Measurements from ENCODE around the gene METTL27. TPM values are rescaled to one million over a fixed set of nuclear protein-coding genes. Genes with fewer than 3 reads are reported as not detected.

METTL27 gene, protein sequence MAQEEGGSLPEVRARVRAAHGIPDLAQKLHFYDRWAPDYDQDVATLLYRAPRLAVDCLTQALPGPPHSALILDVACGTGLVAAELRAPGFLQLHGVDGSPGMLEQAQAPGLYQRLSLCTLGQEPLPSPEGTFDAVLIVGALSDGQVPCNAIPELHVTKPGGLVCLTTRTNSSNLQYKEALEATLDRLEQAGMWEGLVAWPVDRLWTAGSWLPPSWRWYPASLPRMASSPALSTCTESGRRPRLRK
- total RNA-seq: 10 to 100 TPM in 2 of 4 donors, 1 to 10 TPM in 2; 2.1 to 20.4 (median 11.7) TPM

DNA sequence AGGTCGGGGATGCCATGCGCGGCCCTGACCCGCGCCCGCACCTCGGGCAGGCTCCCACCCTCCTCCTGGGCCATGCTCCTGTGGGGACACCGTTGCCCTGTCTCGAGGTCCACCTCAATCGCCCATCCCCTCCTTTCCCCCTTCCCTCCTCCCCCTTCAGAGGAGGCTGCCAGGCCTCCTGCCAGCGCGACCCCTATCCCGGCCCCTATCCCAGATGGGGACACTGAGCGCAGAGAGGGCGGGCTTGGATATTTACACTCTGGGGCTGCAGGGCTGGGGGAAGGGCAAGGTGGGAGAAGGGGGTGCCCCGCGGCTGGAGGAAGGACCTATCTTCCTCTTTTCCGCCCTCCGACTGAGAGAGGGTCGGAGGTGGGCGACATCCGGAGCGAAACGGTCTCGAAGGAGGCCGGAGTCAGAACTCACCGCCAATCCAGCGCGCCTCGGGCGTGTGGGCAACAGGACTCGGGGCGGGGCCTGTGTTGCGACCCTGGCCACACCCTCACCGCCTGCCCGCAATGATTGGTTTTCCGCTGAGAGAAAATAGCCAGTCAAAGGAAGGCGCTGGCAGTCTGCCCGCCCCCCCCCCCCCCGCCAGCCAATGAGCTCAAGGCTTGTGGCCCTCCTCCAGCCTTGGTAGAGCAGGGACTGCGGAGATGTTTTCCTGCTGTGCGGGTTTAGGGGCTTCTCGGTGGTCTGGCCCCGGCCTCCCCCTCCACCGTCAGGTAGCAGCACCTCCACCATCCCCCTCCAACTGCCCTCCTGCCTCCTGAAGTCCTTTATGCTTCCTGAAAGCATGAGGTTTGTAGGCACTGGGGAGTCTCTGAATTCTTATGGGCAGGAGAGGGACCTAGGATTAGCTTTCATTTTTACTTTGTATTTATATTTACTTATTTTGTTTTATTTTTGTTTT, at the start of gene METTL27:
Gene METTL27 (minus strand): TSS at position 450 of the 910 bp plus-strand sequence. CDS start 376 bp downstream, at position 74.
- DNase-seq: peak; percentile 92 to 97 (median 97)
- Histone ChIP-seq H3K27me3 (no peaks in the 10 kb centered on the region), H3K9me3 (no peaks in the 10 kb centered on the region), H3K27ac (peak within 1 kb of the TSS; percentile 61 to 85 (median 68)), H3K4me3 (peak within 1 kb of the TSS; percentile 45 to 73 (median 56)), H3K36me3 (no peaks in the 10 kb centered on the region), H3K4me1 (peaks cover 0 to 15% (median 4%) of the 10 kb centered on the region in 4 donors)
- TF ChIP-seq, protein P1, sequence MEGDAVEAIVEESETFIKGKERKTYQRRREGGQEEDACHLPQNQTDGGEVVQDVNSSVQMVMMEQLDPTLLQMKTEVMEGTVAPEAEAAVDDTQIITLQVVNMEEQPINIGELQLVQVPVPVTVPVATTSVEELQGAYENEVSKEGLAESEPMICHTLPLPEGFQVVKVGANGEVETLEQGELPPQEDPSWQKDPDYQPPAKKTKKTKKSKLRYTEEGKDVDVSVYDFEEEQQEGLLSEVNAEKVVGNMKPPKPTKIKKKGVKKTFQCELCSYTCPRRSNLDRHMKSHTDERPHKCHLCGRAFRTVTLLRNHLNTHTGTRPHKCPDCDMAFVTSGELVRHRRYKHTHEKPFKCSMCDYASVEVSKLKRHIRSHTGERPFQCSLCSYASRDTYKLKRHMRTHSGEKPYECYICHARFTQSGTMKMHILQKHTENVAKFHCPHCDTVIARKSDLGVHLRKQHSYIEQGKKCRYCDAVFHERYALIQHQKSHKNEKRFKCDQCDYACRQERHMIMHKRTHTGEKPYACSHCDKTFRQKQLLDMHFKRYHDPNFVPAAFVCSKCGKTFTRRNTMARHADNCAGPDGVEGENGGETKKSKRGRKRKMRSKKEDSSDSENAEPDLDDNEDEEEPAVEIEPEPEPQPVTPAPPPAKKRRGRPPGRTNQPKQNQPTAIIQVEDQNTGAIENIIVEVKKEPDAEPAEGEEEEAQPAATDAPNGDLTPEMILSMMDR (IDR thresholded peaks at IDR 0.05): no peak
- TF ChIP-seq POLR2A (IDR thresholded peaks at IDR 0.05): peak; percentile 61 to 89

DNA sequence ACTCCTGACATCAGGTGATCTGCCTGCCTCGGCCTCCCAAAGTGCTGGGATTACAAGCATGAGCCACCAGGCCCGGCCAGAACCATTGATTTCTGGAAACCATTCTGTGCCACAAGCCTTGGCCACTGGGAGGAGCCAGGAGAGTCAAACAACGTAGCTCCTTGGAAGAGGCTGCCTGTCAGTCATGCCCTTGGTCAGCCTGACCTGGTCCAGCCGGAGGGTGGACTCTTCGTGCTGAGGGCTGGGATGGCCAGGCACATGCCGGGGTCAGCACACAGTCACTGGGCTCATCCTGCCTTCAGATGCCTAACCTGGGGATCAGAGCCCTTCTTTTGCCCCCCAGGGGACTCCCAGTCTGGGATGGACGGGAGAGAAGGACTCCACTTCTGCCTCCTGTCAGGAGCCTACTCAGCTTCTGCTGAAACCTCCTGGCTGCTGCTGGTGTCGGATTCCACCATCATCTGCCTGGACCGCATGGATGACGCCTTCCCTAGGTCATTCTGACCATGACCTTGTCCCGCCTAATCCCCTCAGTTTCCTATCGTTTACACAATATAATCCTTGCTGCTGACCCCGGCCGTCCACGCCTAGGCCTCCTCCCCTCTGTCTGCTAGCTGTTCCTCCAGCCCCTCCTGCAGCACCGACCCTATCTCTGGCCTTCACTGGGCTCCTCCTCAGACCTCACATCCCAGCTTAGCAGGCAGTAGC, 49.0 kb upstream of the METTL27 start:
- DNase-seq: no peak
- Histone ChIP-seq H3K4me3 (no peak overlapping the region), H3K9me3 (no peaks in the 10 kb centered on the region), H3K27me3 (no peaks in the 10 kb centered on the region), H3K4me1 (peaks cover 0 to 20% (median 0%) of the 10 kb centered on the region in 4 donors), H3K36me3 (no peaks in the 10 kb centered on the region), H3K27ac (no peak overlapping the region)
- TF ChIP-seq, protein P1 (IDR thresholded peaks at IDR 0.05): no peak
- TF ChIP-seq POLR2A (IDR thresholded peaks at IDR 0.05): no peak

DNA sequence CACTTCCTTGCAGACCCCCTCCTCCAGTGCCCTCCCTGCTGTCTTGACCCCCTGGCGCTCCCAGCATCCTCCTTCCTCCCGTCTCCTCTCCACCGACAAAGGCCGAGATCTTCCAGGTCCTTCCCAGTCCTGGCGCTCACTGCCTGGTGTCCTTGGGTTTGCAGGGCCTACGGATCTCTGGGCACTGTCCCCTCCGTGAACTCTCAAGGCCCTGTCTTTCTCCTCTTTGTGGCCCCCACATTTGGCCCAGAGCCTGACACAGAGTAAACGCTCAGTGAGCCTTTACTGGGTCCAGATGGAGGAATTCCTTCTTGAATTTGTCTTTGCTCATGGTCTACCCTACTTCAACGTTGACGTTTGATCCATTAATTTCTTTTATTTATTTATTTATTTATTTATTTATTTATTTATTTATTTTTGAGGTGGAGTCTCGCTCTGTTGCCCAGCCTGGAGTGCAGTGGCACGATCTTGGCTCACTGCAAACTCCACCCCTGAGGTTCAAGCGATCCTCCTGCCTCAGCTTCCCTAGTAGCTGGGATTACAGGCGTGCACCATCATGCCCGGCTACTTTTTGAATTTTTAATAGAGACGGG, 48.3 kb upstream of the METTL27 start:
- Histone ChIP-seq H3K27ac (no peak overlapping the region), H3K9me3 (no peaks in the 10 kb centered on the region), H3K27me3 (no peaks in the 10 kb centered on the region), H3K4me3 (no peak overlapping the region), H3K36me3 (no peaks in the 10 kb centered on the region), H3K4me1 (peaks cover 0 to 23% (median 0%) of the 10 kb centered on the region in 4 donors)
- no peak for TF ChIP-seq POLR2A (IDR thresholded peaks at IDR 0.05)
- TF ChIP-seq, protein P1 (IDR thresholded peaks at IDR 0.05): no peak
- no peak for DNase-seq

DNA sequence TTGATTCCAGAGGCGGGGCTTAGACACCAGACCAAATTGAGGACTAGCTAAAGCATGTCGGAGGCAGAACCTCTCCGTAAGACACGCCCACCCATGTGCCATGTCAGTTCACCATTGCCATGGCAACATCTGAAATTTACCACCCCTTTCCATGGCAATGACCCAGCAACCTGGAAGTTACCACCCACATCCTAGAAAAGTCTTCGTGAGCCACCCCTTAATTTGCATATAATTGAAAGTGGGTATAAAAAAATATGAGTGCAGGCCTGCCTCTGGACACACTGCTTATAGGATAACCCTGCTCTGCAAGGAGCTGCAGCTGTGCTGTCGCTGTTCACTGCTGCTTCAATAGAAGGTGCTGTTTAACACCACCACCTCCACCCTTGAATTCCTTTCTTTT, 46.6 kb upstream of the METTL27 start:
- Histone ChIP-seq H3K36me3 (no peaks in the 10 kb centered on the region), H3K9me3 (no peaks in the 10 kb centered on the region), H3K27ac (no peak overlapping the region), H3K4me3 (no peak overlapping the region), H3K4me1 (peaks cover 0 to 21% (median 0%) of the 10 kb centered on the region in 4 donors), H3K27me3 (no peaks in the 10 kb centered on the region)
- no peak for DNase-seq
- TF ChIP-seq, protein P1 (IDR thresholded peaks at IDR 0.05): no peak
- no peak for TF ChIP-seq POLR2A (IDR thresholded peaks at IDR 0.05)

DNA sequence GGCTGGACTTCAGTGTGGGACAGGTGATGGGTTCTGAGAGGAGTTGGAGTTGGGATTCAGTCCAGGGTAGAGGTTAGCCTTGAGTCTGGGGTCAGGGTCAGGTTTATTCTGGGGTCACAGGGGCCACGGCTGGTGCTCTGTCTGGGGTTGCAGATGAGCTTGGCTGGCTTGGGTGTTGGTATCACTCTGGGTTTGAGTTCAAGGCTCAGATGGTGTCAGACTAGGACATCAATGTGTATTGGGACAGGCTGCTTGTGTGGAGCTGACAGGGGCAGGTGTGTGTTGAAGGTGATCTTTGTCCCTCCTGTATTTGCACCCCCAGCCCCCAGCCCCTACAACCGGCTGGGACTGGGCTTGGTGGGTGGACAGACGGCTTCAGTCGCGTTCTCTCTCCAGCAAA, 45.4 kb upstream of the METTL27 start:
- no peak for DNase-seq
- Histone ChIP-seq H3K4me3 (no peak overlapping the region), H3K27ac (no peak overlapping the region), H3K4me1 (peaks cover 0 to 9% (median 0%) of the 10 kb centered on the region in 4 donors), H3K36me3 (no peaks in the 10 kb centered on the region), H3K27me3 (no peaks in the 10 kb centered on the region), H3K9me3 (no peaks in the 10 kb centered on the region)
- TF ChIP-seq POLR2A (IDR thresholded peaks at IDR 0.05): no peak
- TF ChIP-seq, protein P1 (IDR thresholded peaks at IDR 0.05): no peak
